MG63 (cell line): ENCODE results near the gene NEURL1. TPM values are rescaled to one million over a fixed set of nuclear protein-coding genes. Genes with fewer than 3 reads are reported as not detected.

Source experiments
- DNase-seq: peaks from one replicate; pipeline ENCODE4 v3.0.0-alpha.2; 2020
- H3K27me3 ChIP-seq: fragments of 250-450 bp; sonication (Bioruptor Pico); 2 replicates; pipeline ENCODE4 v1.5.1; 2020; ENCODE audit warnings: mild to moderate bottlenecking, moderate library complexity
- H3K36me3 ChIP-seq: fragments of 250-450 bp; sonication (Bioruptor Pico); 2 replicates; pipeline ENCODE4 v1.5.1; 2020; ENCODE audit warnings: mild to moderate bottlenecking, moderate library complexity
- H3K4me3 ChIP-seq: fragments of 250-450 bp; sonication (Bioruptor Pico); 2 replicates; pipeline ENCODE4 v1.5.1; 2020; ENCODE audit warnings: mild to moderate bottlenecking, moderate library complexity
- H3K9me3 ChIP-seq: fragments of 250-450 bp; sonication (Bioruptor Pico); 2 replicates; pipeline ENCODE4 v1.5.1; 2020; ENCODE audit warnings: mild to moderate bottlenecking, moderate library complexity
- total RNA-seq: library from RNA; depleted of rRNA; stranded (reverse); fragments of >200 nt; shearing (Covaris generic); gene quantifications from 2 replicates; pipeline ENCODE4 v1.2.3, GENCODE V29; 2014; ENCODE audit warnings: low replicate concordance

The NEURL1 gene
- total RNA-seq, 1 experiment from 2014 or later, result not detected

DNA sequence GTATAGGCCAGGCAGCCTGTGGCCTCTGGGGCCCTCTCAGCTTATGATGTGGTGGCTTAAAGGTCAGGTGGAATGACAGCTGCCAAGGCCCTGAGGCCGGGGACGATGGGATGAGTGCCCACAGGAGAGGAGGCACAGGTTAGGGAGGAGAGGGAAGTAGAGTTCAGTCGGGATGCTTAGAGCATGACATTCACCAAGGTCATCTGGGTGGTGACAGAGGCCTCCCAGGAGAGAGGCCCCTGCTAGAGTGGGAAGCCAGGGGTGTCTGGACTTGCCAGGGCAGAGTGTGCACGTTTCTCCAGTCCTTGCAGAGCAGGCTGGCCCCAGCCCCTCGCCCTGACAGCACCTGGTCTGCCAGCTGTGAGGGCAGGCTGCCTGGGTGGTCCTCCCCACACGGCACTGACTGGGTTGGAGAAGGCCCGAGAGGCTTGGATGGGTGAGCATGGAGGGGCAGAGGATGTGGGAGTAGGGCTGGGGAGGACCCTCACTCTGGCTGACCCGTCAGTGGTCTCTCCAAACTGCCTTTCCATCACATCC, 36.3 kb upstream of the NEURL1 start:
- Histone ChIP-seq H3K36me3 (no peaks in the 10 kb centered on the region), H3K9me3 (no peaks in the 10 kb centered on the region), H3K27me3 (no peaks in the 10 kb centered on the region), H3K4me3 (no peak overlapping the region)
- DNase-seq, result no peak

DNA sequence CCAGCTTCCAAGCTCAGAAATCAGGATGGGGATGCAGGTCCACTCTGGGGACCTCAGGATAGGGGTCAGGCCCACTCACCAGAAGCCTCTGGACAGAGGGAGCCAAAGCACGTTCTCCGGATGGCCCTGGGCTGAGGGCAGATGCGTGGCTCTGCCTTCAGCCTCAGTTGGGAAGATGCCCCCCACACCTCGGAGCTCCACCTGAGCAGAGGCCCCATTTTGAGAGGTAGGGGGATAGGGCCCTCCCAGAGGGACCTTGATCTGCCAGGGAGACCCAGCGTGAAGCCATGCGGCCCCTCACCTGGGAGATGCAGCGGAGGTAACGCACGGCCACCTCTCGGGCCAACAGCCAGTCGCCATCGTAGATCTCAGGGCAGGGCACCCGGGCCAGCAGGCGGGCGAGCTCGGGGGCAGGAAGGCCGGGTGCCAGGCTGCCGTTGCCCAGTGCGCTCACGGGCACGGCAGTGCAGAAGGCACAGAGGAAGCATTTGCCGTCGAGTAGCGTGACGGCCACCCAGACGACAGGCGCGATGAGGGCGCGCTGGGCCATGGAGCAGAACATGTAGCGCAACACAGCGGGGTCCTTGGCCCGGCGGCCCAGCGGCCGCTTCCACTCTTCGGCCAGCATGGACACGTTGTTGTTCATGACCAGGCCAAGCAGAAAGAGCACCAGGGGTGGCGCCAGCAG, 35.5 kb upstream of the NEURL1 start:
- Histone ChIP-seq H3K9me3 (no peaks in the 10 kb centered on the region), H3K27me3 (no peaks in the 10 kb centered on the region), H3K4me3 (no peak overlapping the region), H3K36me3 (no peaks in the 10 kb centered on the region)
- no peak for DNase-seq

DNA sequence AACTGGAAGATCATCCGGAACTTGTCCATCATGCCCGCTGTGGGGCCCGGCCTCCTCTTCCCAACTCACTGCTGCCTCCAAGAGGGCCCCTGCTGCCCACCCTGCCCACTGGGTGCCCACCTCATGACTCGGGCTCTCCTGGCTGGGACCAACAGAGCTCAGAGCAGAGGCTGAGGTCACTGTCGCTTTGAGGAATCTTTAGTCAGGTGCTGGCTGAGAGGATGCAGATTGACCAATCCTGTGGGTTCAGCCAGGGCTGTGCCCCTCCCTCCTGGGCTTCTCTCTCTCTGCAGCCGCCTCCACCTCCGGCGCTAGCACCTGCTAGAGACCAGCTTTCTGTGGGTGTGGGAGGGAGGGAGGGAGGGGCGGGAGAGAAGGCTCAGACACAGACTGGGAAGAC, 34.8 kb upstream of the NEURL1 start, which contains the start of gene CALHM1:
CALHM1 (minus strand) TSS at position 181 of the 400 bp plus-strand sequence; CDS start at position 32, 149 bp downstream.
- no peak for DNase-seq
- H3K9me3 ChIP-seq, result no peaks in the 10 kb centered on the region
- no peaks in the 10 kb centered on the region for H3K27me3 ChIP-seq
- H3K4me3 ChIP-seq, result no peak within 1 kb of the TSS
- no peaks in the 10 kb centered on the region for H3K36me3 ChIP-seq

GRCh38 chr10:103459615-103460014, 33.9 kb upstream of the NEURL1 start:
- Histone ChIP-seq H3K4me3 (no peak overlapping the region), H3K27me3 (no peaks in the 10 kb centered on the region), H3K9me3 (no peaks in the 10 kb centered on the region), H3K36me3 (no peaks in the 10 kb centered on the region)
- DNase-seq, result no peak

DNA sequence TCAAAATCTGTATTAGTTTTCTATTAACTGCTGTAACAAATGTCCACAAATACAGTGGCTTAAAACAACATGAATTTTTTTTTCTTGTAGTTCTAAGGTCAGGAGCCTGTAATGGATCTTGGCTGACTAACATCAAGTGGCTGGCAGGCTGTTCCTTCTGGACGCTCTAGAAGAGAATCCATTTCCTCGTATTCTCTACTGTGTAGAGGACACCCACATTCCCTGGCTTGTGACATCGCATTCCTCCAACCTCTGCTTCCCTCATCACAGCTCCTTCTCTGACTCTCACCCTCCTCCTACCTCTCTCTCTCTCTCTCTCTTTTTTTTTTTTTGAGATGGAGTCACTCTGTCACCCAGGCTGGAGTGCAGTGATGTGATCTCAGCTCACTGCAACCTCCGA, 30.0 kb upstream of the NEURL1 start:
- H3K9me3 ChIP-seq, result no peaks in the 10 kb centered on the region
- DNase-seq, result no peak
- no peaks in the 10 kb centered on the region for H3K36me3 ChIP-seq
- H3K27me3 ChIP-seq, result no peaks in the 10 kb centered on the region
- H3K4me3 ChIP-seq, result no peak overlapping the region

DNA sequence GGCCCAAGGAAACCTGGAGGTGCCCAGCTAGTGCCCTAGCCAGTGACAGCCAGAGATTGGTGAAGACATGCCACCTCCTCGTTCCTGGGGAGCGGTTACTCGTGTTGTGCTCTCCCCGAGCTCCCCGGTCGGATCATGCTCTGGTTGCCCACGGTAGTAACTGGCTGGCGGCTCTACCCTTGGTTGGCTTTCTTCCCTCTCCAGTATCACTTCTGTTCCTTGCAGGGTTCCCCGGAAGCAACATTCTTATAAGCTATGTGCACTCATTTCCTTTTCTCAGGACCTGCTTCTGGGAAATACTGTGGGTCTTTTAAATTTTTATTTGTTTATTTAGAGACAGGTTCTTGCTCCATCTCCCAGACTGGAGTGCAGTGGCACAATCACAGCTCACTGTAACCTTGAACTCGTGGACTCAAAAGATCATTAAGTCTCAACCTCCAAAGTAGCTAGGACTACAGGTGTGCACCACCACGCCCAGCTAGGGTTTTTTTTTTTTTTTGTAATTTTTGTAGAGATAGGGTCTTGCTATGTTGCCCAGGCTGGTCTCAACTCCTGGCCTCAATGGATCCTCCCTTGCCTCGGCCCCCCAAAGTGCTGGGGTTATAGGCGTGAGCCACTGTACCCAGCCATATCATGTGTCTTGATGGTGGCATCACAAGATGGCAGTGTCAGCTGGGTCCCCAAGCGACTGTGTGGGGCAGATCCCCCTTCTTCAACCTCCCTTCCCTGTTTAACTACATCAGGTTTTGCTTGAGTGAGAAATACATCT, 27.9 kb upstream of the NEURL1 start:
- Histone ChIP-seq H3K9me3 (no peaks in the 10 kb centered on the region), H3K27me3 (no peaks in the 10 kb centered on the region), H3K36me3 (no peaks in the 10 kb centered on the region), H3K4me3 (no peak overlapping the region)
- no peak for DNase-seq

- H3K36me3 ChIP-seq, result no peaks in the 10 kb centered on the region
- DNase-seq, result no peak
- no peaks in the 10 kb centered on the region for H3K9me3 ChIP-seq
- no peak overlapping the region for H3K4me3 ChIP-seq
- H3K27me3 ChIP-seq, result no peaks in the 10 kb centered on the region
Observed at GRCh38 chr10:103466734-103467133, 26.8 kb upstream of the NEURL1 start.

- Histone ChIP-seq H3K4me3 (no peak overlapping the region), H3K27me3 (no peaks in the 10 kb centered on the region), H3K9me3 (no peaks in the 10 kb centered on the region), H3K36me3 (no peaks in the 10 kb centered on the region)
- DNase-seq, result no peak
Observed at GRCh38 chr10:103467406-103467805, 26.1 kb upstream of the NEURL1 start.

DNA sequence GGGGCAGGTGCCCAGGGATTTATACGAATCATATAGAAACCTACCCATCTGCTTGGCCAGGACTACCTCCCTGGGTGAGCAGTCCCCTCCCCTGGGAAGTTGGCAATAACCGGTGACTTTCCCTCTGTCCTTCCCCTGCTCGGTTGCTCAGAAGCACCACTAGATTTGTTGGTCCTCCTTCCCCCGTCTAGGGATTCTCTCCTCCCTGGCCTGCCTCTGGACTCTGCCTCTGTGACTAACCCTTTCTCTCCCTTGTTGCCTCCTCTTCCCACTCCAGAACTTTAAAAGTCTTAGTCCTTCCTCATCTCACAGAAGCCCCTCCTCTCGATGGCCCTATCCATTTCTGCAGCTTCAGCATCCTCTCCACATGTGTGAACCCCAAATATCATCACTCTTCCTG, 24.3 kb upstream of the NEURL1 start:
- no peak for DNase-seq
- Histone ChIP-seq H3K36me3 (no peaks in the 10 kb centered on the region), H3K9me3 (no peaks in the 10 kb centered on the region), H3K4me3 (no peak overlapping the region), H3K27me3 (no peaks in the 10 kb centered on the region)

DNA sequence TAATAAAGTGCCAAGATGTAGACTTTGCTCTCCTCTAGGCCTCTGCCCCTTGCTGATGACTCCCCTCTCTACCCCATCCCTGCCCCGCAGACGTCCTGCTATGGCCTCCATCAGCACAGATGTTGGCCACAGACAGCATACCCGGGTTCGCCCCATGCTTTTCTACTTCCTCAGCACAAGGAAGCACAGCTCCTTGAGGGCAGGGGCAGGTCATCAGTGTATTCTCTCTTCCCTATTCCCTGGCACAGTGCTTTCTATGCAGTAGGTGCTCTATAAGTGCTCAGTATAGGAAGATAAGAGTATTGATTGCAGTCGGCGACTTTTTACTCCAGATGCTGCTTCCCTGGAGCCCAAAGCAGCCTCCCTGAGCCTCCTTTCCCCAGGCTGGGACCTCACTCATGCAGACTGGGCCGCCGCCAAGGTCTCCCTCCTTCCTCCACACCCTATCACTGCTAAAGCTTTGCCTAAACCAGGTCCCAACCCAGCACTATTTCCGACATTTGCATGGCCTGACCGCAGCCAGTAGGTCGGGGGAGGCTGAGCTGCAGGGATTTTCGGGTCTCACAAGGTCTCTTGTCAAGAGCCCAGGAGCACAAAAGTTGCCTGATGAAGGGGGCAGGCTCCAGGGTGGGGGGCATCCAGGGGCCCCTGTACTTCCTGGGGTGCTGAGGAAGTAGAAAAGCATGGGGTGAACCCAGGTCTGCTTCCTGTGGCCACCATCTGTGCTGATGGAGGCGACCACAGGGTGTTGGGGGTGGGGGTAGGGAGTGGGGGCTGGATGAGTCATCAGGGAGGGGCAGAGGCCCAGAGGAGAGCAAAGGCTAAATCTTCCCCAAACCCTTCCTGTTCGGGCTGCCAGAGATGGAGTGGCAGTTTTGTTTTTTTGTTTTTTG, 22.5 kb upstream of the NEURL1 start:
- Histone ChIP-seq H3K27me3 (no peaks in the 10 kb centered on the region), H3K4me3 (no peak overlapping the region), H3K36me3 (no peaks in the 10 kb centered on the region), H3K9me3 (no peaks in the 10 kb centered on the region)
- no peak for DNase-seq

DNA sequence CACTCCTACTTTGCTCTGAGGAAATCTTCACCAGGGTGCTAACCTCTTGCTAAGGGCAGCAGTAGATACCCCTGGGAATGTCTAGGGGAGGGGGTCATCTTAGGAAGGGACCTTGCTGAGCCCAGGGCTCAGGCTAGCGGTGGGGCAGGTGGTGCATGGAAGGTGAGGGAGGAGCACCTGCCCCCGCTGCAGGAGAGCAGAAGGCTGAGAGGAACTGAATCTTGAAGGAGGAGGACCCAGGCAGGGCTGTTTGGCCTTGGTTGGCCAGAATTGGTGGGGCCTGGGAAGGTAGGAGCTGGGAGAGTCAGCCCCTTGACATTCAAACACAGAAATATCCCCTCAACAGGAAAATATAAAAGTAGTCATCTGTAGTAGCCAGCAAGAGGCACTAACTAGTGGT, 21.5 kb upstream of the NEURL1 start:
- no peak for DNase-seq
- Histone ChIP-seq H3K4me3 (no peak overlapping the region), H3K9me3 (no peaks in the 10 kb centered on the region), H3K36me3 (no peaks in the 10 kb centered on the region), H3K27me3 (no peaks in the 10 kb centered on the region)

- no peaks in the 10 kb centered on the region for H3K27me3 ChIP-seq
- H3K36me3 ChIP-seq, result no peaks in the 10 kb centered on the region
- no peak for DNase-seq
- H3K9me3 ChIP-seq, result no peaks in the 10 kb centered on the region
- H3K4me3 ChIP-seq, result no peak overlapping the region
Observed at GRCh38 chr10:103473261-103473671, 20.2 kb upstream of the NEURL1 start.

- no peaks in the 10 kb centered on the region for H3K27me3 ChIP-seq
- H3K9me3 ChIP-seq, result no peaks in the 10 kb centered on the region
- DNase-seq, result no peak
- H3K36me3 ChIP-seq, result no peaks in the 10 kb centered on the region
- no peak overlapping the region for H3K4me3 ChIP-seq
Observed at GRCh38 chr10:103474077-103474476, 19.4 kb upstream of the NEURL1 start.

- H3K36me3 ChIP-seq, result no peaks in the 10 kb centered on the region
- no peaks in the 10 kb centered on the region for H3K27me3 ChIP-seq
- DNase-seq, result no peak
- H3K9me3 ChIP-seq, result no peaks in the 10 kb centered on the region
- no peak overlapping the region for H3K4me3 ChIP-seq
Observed at GRCh38 chr10:103475437-103475836, 18.1 kb upstream of the NEURL1 start.

DNA sequence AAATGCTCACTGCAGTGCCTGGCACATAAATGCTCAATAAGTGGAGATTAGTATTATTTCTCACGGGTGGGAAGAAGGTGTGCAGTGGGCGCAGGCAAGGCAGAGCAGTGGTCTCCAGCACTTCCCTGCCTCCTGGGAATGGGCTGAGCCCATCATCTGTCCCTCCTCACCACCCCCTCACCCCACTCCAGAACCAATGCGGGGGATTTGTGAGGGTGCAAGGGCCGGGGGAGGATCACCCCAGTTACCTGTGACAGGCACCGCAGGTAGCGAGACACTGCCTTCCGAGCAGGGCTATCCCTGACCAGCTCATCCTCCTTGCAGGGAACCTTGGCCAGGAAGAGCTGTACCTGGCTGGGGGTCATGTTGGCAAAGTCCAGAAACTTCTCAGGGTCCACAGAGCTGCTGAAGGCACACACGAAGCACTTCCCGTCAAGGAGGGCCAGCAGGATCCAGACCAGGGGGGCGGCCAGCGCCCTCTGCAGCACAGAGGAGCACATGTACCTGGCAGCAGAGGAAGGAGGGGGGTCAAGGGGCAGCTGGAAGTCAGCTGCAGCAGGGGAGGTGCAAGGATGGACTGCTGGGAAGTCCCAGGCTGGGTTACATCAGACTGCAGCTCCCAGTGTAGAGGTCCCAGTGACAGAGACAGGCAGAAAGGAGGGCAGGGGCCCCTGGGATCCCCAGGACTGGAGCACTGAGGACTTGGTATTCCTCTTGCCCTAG, 17.3 kb upstream of the NEURL1 start:
- Histone ChIP-seq H3K4me3 (no peak overlapping the region), H3K27me3 (no peaks in the 10 kb centered on the region), H3K36me3 (no peaks in the 10 kb centered on the region), H3K9me3 (no peaks in the 10 kb centered on the region)
- DNase-seq, result no peak

DNA sequence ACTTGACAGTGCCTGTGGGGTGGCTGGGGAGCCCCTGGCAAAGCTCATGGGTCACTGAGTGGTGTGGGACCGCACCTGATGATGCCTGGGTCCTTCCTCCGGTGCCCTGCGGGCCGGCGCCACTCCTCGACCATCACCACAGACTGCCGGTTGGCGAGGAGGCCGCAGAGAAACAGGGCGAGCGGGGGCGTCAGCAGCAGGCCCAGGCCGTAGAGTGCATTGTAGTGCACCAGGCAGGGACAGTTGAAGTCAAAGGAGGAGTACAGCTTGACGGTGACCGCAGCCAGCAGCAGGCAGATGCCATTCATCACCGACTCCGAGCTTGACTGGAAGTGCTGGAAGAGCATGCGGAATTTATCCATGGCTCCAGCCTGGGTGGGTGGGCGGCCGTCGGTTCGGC, 14.8 kb upstream of the NEURL1 start:
- H3K9me3 ChIP-seq, result no peaks in the 10 kb centered on the region

More for the DNA sequence above, 14.8 kb upstream of the NEURL1 start:
- no peak overlapping the region for H3K4me3 ChIP-seq
- H3K27me3 ChIP-seq, result no peaks in the 10 kb centered on the region
- no peaks in the 10 kb centered on the region for H3K36me3 ChIP-seq
- no peak for DNase-seq
